Cerebellar cortex (tissue), 1 donor: ENCODE measurements around the gene MX1.
A peak's percentile ranks its signal among the peaks of the same experiment; 100 is the strongest.
"Not testable (repeated sequence)": the region's sequence is repeated elsewhere in the genome, so short reads cannot be mapped to it uniquely, and the experiment has no call there.

ENCODE experiments used
- DNase-seq: peaks from one replicate; pipeline ENCODE4 v3.0.0-alpha.2; 2015; ENCODE audit warnings: low spot score

MX1 gene

GRCh38 chr21:41407541-41408460 lies 18.2 kb upstream of the MX1 start:
- DNase-seq = no peak

GRCh38 chr21:41410361-41410760 lies 15.7 kb upstream of the MX1 start:
- no peak for DNase-seq

GRCh38 chr21:41410767-41411448 lies 15.1 kb upstream of the MX1 start:
- no peak for DNase-seq

- DNase-seq = no peak
Measured at GRCh38 chr21:41411449-41412089, 14.5 kb upstream of the MX1 start.

- not testable (repeated sequence) for DNase-seq
Measured at GRCh38 chr21:41417505-41417904, 8.5 kb upstream of the MX1 start.

GRCh38 chr21:41418393-41418792 lies 7.6 kb upstream of the MX1 start:
- DNase-seq = no peak

GRCh38 chr21:41418956-41419680 lies 6.9 kb upstream of the MX1 start:
- no peak for DNase-seq

GRCh38 chr21:41419921-41420862 lies 5.8 kb upstream of the MX1 start:
- peak; percentile 30 for DNase-seq

GRCh38 chr21:41420998-41421397 lies 5.0 kb upstream of the MX1 start:
- not testable (repeated sequence) for DNase-seq

GRCh38 chr21:41422546-41423304 lies 3.3 kb upstream of the MX1 start:
- no peak for DNase-seq

GRCh38 chr21:41423305-41423636 lies 2.8 kb upstream of the MX1 start:
- not testable (repeated sequence) for DNase-seq

GRCh38 chr21:41425588-41425953 lies 468 bp upstream of the MX1 start:
- no peak for DNase-seq

- no peak for DNase-seq
Measured at GRCh38 chr21:41426676-41427404, 801 bp downstream of the MX1 start.

GRCh38 chr21:41427556-41427955 lies 1.5 kb downstream of the MX1 start:
- no peak for DNase-seq

GRCh38 chr21:41428311-41428710 lies 2.3 kb downstream of the MX1 start:
- no peak for DNase-seq

- DNase-seq = no peak
Measured at GRCh38 chr21:41428847-41429246, 2.8 kb downstream of the MX1 start.

- no peak for DNase-seq
Measured at GRCh38 chr21:41429305-41429704, 3.3 kb downstream of the MX1 start.

- no peak for DNase-seq
Measured at GRCh38 chr21:41429925-41430491, 4.0 kb downstream of the MX1 start.

- no peak for DNase-seq
Measured at GRCh38 chr21:41431788-41432548, 5.9 kb downstream of the MX1 start.
